Transverse colon (tissue), 4 donors: ENCODE results near the gene BRD3OS.

ENCODE experiments used
- EP300 ChIP-seq: sonication (generic); formaldehyde crosslinking; IDR thresholded peaks from one replicate; pipeline ENCODE4 v1.6.1; 2017; ENCODE audit warnings: antibody characterized with exemption, low read depth
- POLR2A ChIP-seq: fragments of 450-650 bp; IDR thresholded peaks from one replicate; pipeline ENCODE4 v1.6.1; 2016; ENCODE audit warnings: antibody characterized with exemption, mild to moderate bottlenecking, moderate library complexity
- POLR2AphosphoS5 ChIP-seq, 3 donors: sonication (generic); formaldehyde crosslinking; IDR thresholded peaks; one replicate each; pipeline ENCODE4 v1.6.1; 2016; ENCODE audit warnings: antibody characterized with exemption in 3 of 3
- TF ChIP-seq, protein P1 (sequence below), 5 experiments: fragments of 200-600 bp in 3 of 5; fragments of 450-650 bp in 2 of 5; sonication (generic) in 3 of 5; IDR thresholded peaks; 1 replicate in 2 of 5; 2 replicates in 3 of 5; pipeline ENCODE4 v1.5.1; 2016 to 2017; ENCODE audit warnings: antibody characterized with exemption in 5 of 5, inconsistent platforms in 3 of 5, mild to moderate bottlenecking in 2 of 5, moderate library complexity in 1 of 5

DNA sequence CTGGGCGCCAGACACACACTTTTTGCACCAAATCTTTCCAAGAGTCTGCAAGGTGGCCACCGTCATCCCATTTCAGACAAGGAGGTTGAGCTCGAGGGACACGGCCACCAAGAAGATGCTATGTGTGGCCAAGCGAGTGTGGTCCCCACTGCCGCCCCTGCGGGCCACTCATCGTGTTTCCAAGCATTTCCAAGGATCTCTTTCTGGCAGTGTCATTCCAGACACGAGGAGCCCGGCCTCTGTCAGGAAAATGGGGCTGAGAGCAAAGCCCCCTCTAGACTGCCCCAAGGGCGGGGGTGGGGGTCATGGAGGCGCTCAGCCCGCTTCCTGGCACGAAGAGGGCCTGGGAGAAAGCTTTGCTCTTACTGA is 43.7 kb upstream of the BRD3OS start:
- no peak for TF ChIP-seq POLR2A
- TF ChIP-seq, protein P1, sequence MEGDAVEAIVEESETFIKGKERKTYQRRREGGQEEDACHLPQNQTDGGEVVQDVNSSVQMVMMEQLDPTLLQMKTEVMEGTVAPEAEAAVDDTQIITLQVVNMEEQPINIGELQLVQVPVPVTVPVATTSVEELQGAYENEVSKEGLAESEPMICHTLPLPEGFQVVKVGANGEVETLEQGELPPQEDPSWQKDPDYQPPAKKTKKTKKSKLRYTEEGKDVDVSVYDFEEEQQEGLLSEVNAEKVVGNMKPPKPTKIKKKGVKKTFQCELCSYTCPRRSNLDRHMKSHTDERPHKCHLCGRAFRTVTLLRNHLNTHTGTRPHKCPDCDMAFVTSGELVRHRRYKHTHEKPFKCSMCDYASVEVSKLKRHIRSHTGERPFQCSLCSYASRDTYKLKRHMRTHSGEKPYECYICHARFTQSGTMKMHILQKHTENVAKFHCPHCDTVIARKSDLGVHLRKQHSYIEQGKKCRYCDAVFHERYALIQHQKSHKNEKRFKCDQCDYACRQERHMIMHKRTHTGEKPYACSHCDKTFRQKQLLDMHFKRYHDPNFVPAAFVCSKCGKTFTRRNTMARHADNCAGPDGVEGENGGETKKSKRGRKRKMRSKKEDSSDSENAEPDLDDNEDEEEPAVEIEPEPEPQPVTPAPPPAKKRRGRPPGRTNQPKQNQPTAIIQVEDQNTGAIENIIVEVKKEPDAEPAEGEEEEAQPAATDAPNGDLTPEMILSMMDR (IDR thresholded peaks at IDR 0.05), result no peak
- no peak for TF ChIP-seq EP300
- TF ChIP-seq POLR2AphosphoS5 (IDR thresholded peaks at IDR 0.05), result no peak
